Medulla oblongata (tissue), 1 donor: ENCODE measurements around the gene ZKSCAN5.

Experiments
- DNase-seq: peaks from one replicate; pipeline ENCODE4 v3.0.0-alpha.2; 2015; ENCODE audit errors: extremely low spot score

The ZKSCAN5 gene

GRCh38 chr7:99504603-99505323 lies at the start of gene ZKSCAN5:
ZKSCAN5 (plus strand) TSS chr7:99504662; CDS start chr7:99506045, 1,383 bp downstream.
- DNase-seq, result peak; percentile 98

GRCh38 chr7:99455874-99456273 lies 48.6 kb upstream of the ZKSCAN5 start:
- DNase-seq, result no peak

- peak; percentile 40 for DNase-seq
These were observed 48.2 kb upstream of the ZKSCAN5 start for GRCh38 chr7:99456288-99456687.

- no peak for DNase-seq
These were observed 47.3 kb upstream of the ZKSCAN5 start for GRCh38 chr7:99457050-99457649.

GRCh38 chr7:99457650-99458493 lies 46.6 kb upstream of the ZKSCAN5 start:
- no peak for DNase-seq

- no peak for DNase-seq
These were observed 45.4 kb upstream of the ZKSCAN5 start for GRCh38 chr7:99459087-99459486.

GRCh38 chr7:99460651-99461050 lies 43.8 kb upstream of the ZKSCAN5 start:
- no peak for DNase-seq

- DNase-seq, result no peak
These were observed 43.2 kb upstream of the ZKSCAN5 start for GRCh38 chr7:99461221-99461620.

GRCh38 chr7:99465421-99465768 lies 39.1 kb upstream of the ZKSCAN5 start:
- no peak for DNase-seq

- DNase-seq, result no peak
These were observed 36.0 kb upstream of the ZKSCAN5 start for GRCh38 chr7:99468336-99468918.

- no peak for DNase-seq
These were observed 34.9 kb upstream of the ZKSCAN5 start for GRCh38 chr7:99469381-99470065.

- DNase-seq, result peak; percentile 98
These were observed 31.7 kb upstream of the ZKSCAN5 start, which contains the start of gene ZNF789 for GRCh38 chr7:99472561-99473314. ZNF789 (plus strand) TSS chr7:99472890; CDS start chr7:99476457, 3,567 bp downstream.

GRCh38 chr7:99473315-99473596 lies 31.2 kb upstream of the ZKSCAN5 start:
- DNase-seq, result peak; percentile 41

GRCh38 chr7:99476107-99476506 lies 28.4 kb upstream of the ZKSCAN5 start:
- no peak for DNase-seq

GRCh38 chr7:99478464-99479440 lies 25.7 kb upstream of the ZKSCAN5 start:
- no peak for DNase-seq

GRCh38 chr7:99485094-99485493 lies 19.4 kb upstream of the ZKSCAN5 start:
- no peak for DNase-seq

GRCh38 chr7:99489235-99489634 lies 15.2 kb upstream of the ZKSCAN5 start:
- no peak for DNase-seq

- DNase-seq, result no peak
These were observed 13.6 kb upstream of the ZKSCAN5 start for GRCh38 chr7:99490878-99491277.

- DNase-seq, result no peak
These were observed 10.6 kb upstream of the ZKSCAN5 start for GRCh38 chr7:99493823-99494222.
